Thyroid gland (tissue), 4 donors: Measurements from ENCODE around the gene GMCL2.

Experiments
- POLR2A ChIP-seq, 2 donors: fragments of 450-650 bp; IDR thresholded peaks; one replicate each; pipeline ENCODE4 v1.6.1; 2017; ENCODE audit warnings: antibody characterized with exemption in 2 of 2, mild to moderate bottlenecking in 2 of 2, moderate library complexity in 1 of 2
- TF ChIP-seq, protein P1 (sequence below), 6 experiments: fragments of 200-600 bp in 3 of 6; fragments of 450-650 bp in 3 of 6; sonication (generic) in 3 of 6; IDR thresholded peaks; one replicate each; pipeline ENCODE4 v1.5.1; 2016 to 2019; ENCODE audit warnings: antibody characterized with exemption in 6 of 6, mild to moderate bottlenecking in 2 of 6, inconsistent platforms in 1 of 6, moderate library complexity in 1 of 6

- TF ChIP-seq, protein P1, sequence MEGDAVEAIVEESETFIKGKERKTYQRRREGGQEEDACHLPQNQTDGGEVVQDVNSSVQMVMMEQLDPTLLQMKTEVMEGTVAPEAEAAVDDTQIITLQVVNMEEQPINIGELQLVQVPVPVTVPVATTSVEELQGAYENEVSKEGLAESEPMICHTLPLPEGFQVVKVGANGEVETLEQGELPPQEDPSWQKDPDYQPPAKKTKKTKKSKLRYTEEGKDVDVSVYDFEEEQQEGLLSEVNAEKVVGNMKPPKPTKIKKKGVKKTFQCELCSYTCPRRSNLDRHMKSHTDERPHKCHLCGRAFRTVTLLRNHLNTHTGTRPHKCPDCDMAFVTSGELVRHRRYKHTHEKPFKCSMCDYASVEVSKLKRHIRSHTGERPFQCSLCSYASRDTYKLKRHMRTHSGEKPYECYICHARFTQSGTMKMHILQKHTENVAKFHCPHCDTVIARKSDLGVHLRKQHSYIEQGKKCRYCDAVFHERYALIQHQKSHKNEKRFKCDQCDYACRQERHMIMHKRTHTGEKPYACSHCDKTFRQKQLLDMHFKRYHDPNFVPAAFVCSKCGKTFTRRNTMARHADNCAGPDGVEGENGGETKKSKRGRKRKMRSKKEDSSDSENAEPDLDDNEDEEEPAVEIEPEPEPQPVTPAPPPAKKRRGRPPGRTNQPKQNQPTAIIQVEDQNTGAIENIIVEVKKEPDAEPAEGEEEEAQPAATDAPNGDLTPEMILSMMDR (IDR thresholded peaks at IDR 0.05), result no peak
- peak in 1 of 2 donors; percentile 63 for TF ChIP-seq POLR2A (IDR thresholded peaks at IDR 0.05)
Measured at GRCh38 chr5:178232124-178232919, 45.2 kb upstream of the GMCL2 start, which contains the start of gene PHYKPL.
